Suppressor macrophage treated with lipopolysaccharide for 1 hour (primary cell): ENCODE data around the gene MEIS3.

Source experiments
- DNase-seq, 3 donors: peaks; one replicate each; pipeline ENCODE4 v3.0.0-alpha.2; 2020 to 2022

The MEIS3 gene

GRCh38 chr19:47419030-47419783 lies at the start of gene MEIS3:
Gene MEIS3 (minus strand): TSS chr19:47419527. CDS start chr19:47419081, 446 bp downstream.
- DNase-seq: peak in 1 of 3 donors; percentile 14

GRCh38 chr19:47467914-47468313 lies 48.6 kb upstream of the MEIS3 start:
- DNase-seq: no peak

- no peak for DNase-seq
Observed at GRCh38 chr19:47465957-47466356, 46.6 kb upstream of the MEIS3 start.

GRCh38 chr19:47464675-47465419 lies 45.5 kb upstream of the MEIS3 start:
- DNase-seq: no peak

- no peak for DNase-seq
Observed at GRCh38 chr19:47461876-47462275, 42.5 kb upstream of the MEIS3 start.

GRCh38 chr19:47459477-47459876 lies 40.1 kb upstream of the MEIS3 start:
- DNase-seq: no peak

GRCh38 chr19:47458672-47459071 lies 39.3 kb upstream of the MEIS3 start:
- no peak for DNase-seq

- no peak for DNase-seq
Observed at GRCh38 chr19:47456721-47457474, 37.6 kb upstream of the MEIS3 start.

- no peak for DNase-seq
Observed at GRCh38 chr19:47450478-47450877, 31.2 kb upstream of the MEIS3 start.

GRCh38 chr19:47448360-47448727 lies 29.0 kb upstream of the MEIS3 start:
- DNase-seq: no peak

GRCh38 chr19:47447470-47448359 lies 28.4 kb upstream of the MEIS3 start:
- peak; percentile 59 to 77 (median 60) for DNase-seq

- DNase-seq: peak; percentile 31 to 61 (median 32)
Observed at GRCh38 chr19:47446534-47447469, 27.5 kb upstream of the MEIS3 start.

- DNase-seq: peak; percentile 46 to 78 (median 46)
Observed at GRCh38 chr19:47445937-47446402, 26.6 kb upstream of the MEIS3 start.

- no peak for DNase-seq
Observed at GRCh38 chr19:47445527-47445926, 26.2 kb upstream of the MEIS3 start.

- DNase-seq: no peak
Observed at GRCh38 chr19:47444388-47444821, 25.1 kb upstream of the MEIS3 start.

GRCh38 chr19:47443331-47443730 lies 24.0 kb upstream of the MEIS3 start:
- peak in 1 of 3 donors; percentile 33 for DNase-seq

GRCh38 chr19:47438793-47439220 lies 19.5 kb upstream of the MEIS3 start:
- no peak for DNase-seq

GRCh38 chr19:47437500-47437899 lies 18.2 kb upstream of the MEIS3 start:
- no peak for DNase-seq

- peak; percentile 76 to 87 (median 85) for DNase-seq
Observed at GRCh38 chr19:47436712-47437401, 17.5 kb upstream of the MEIS3 start.

- no peak for DNase-seq
Observed at GRCh38 chr19:47435883-47436417, 16.6 kb upstream of the MEIS3 start.
